K562 (cell line): ENCODE results near the gene CRYBA1. TPM values are rescaled to one million over a fixed set of nuclear protein-coding genes. Genes with fewer than 3 reads are reported as not detected.

Source experiments
- COPS2 ChIP-seq: fragments of 450-650 bp; conservative IDR thresholded peaks from 2 replicates; pipeline ENCODE4 v1.6.1; 2016; ENCODE audit warnings: mild to moderate bottlenecking, moderate library complexity
- EWSR1 ChIP-seq: fragments of 450-650 bp; IDR thresholded peaks from 2 replicates; pipeline ENCODE4 v1.6.1; 2018; ENCODE audit warnings: borderline replicate concordance, mild to moderate bottlenecking, low read depth, moderate library complexity; ENCODE audit not compliant: partially characterized antibody
- GATAD2A ChIP-seq: fragments of 450-650 bp; IDR thresholded peaks from 2 replicates; pipeline ENCODE4 v1.6.1; 2017
- JUNB ChIP-seq: fragments of 450-650 bp; formaldehyde crosslinking; conservative IDR thresholded peaks from 2 replicates; pipeline ENCODE4 v1.4.0; 2020; ENCODE audit warnings: mild to moderate bottlenecking
- MCM5 ChIP-seq: fragments of 450-650 bp; IDR thresholded peaks from 2 replicates; pipeline ENCODE4 v1.6.1; 2016; ENCODE audit warnings: low read depth
- RBBP5 ChIP-seq: fragments of 200-600 bp; sonication (generic); IDR thresholded peaks from 2 replicates; pipeline ENCODE4 v1.6.1; 2012; ENCODE audit warnings: borderline replicate concordance, mild to moderate bottlenecking, low read length, control low read depth, inconsistent platforms; ENCODE audit not compliant: insufficient read depth, poor library complexity, severe bottlenecking
- RFX1 ChIP-seq: fragments of 450-650 bp; IDR thresholded peaks from 2 replicates; pipeline ENCODE4 v1.6.1; 2016; ENCODE audit warnings: mild to moderate bottlenecking, moderate library complexity
- SNRNP70 ChIP-seq: fragments of 200-400 bp; formaldehyde crosslinking; optimal IDR thresholded peaks from 2 replicates; pipeline ENCODE3; 2017; ENCODE audit warnings: low read depth, low read length
- SREBF2 ChIP-seq: sonication (generic); formaldehyde crosslinking; IDR thresholded peaks from 2 replicates; pipeline ENCODE4 v1.4.0; 2020; ENCODE audit warnings: mild to moderate bottlenecking, missing genetic modification reagents
- SUPT5H ChIP-seq: fragments of 450-650 bp; IDR thresholded peaks from 2 replicates; pipeline ENCODE4 v1.6.1; 2016
- ZNF347 ChIP-seq: fragments of 450-650 bp; formaldehyde crosslinking; IDR thresholded peaks from 2 replicates; pipeline ENCODE4 v1.4.0; 2020; ENCODE audit warnings: low read depth, mild to moderate bottlenecking, moderate library complexity
- ZNF551 ChIP-seq: fragments of 250-450 bp; sonication (Bioruptor Pico); IDR thresholded peaks from 2 replicates; pipeline ENCODE4 v1.5.0; 2021; ENCODE audit warnings: mild to moderate bottlenecking, moderate library complexity
- ZNF75A ChIP-seq: fragments of 450-650 bp; formaldehyde crosslinking; IDR thresholded peaks from 2 replicates; pipeline ENCODE4 v1.4.0; 2020; ENCODE audit warnings: mild to moderate bottlenecking
- polyA plus RNA-seq, 8 experiments: library from polyadenylated mRNA; depleted of rRNA in 4 of 8; stranded (reverse) in 5 of 8; unstranded in 3 of 8; fragments of >200 nt; fragmentation: Nextera tagmentation in 2 of 8; fragmentation: Illumina TruSeq in 1 of 8; extraction: Ambion mirVana in 2 of 8; extraction: Trizol in 1 of 8; gene quantifications; 2 replicates each; pipeline versions ENCODE4 v1.2.1 to v1.2.3, GENCODE V29; 2011 to 2014; ENCODE audit warnings: inconsistent platforms in 1 of 8, missing spikeins in 1 of 8
- total RNA-seq, 7 experiments: library from RNA; depleted of rRNA in 6 of 7; stranded (reverse); fragments of >200 nt in 6 of 7; fragmentation: Illumina TruSeq in 2 of 7; extraction: Trizol in 2 of 7; gene quantifications; 2 replicates each; pipeline versions ENCODE4 v1.2.1 to v1.2.3, GENCODE V29; 2011 to 2021; ENCODE audit warnings: low replicate concordance in 1 of 7
- TF ChIP-seq, protein P1 (sequence below): fragments of 450-650 bp; IDR thresholded peaks from 2 replicates; pipeline ENCODE4 v1.6.1; 2016; ENCODE audit warnings: mild to moderate bottlenecking
- TF ChIP-seq, protein P2 (sequence below): fragments of 250-450 bp; sonication (Bioruptor Pico); IDR thresholded peaks from 2 replicates; pipeline ENCODE4 v1.8.0; 2022; ENCODE audit warnings: inconsistent platforms, mild to moderate bottlenecking, moderate library complexity, borderline replicate concordance
- TF ChIP-seq, protein P3 (sequence below): sonication (generic); formaldehyde crosslinking; IDR thresholded peaks from 2 replicates; pipeline ENCODE4 v1.8.0; 2022; ENCODE audit warnings: mild to moderate bottlenecking, missing genetic modification reagents
- TF ChIP-seq, protein P4 (sequence below): sonication (generic); formaldehyde crosslinking; IDR thresholded peaks from 2 replicates; pipeline ENCODE4 v1.8.1; 2023; ENCODE audit warnings: mild to moderate bottlenecking, missing genetic modification reagents
- TF ChIP-seq, protein P5 (sequence below): sonication (generic); formaldehyde crosslinking; IDR thresholded peaks from 2 replicates; pipeline ENCODE4 v1.9.0; 2022; ENCODE audit warnings: mild to moderate bottlenecking, missing genetic modification reagents
- TF ChIP-seq, protein P6 (sequence below): sonication (generic); IDR thresholded peaks from 2 replicates; pipeline ENCODE4 v1.6.1; 2016
- TF ChIP-seq, protein P7 (sequence below): fragments of 250-450 bp; sonication (Bioruptor Pico); IDR thresholded peaks from 2 replicates; pipeline ENCODE4 v1.8.0; 2021; ENCODE audit warnings: moderate library complexity, mild to moderate bottlenecking, inconsistent platforms

Gene CRYBA1
- total and polyA plus RNA-seq, 9 of the 15 experiments (the other 6 are each of a cell fraction or from before 2014, with no cell fraction given): not detected

DNA sequence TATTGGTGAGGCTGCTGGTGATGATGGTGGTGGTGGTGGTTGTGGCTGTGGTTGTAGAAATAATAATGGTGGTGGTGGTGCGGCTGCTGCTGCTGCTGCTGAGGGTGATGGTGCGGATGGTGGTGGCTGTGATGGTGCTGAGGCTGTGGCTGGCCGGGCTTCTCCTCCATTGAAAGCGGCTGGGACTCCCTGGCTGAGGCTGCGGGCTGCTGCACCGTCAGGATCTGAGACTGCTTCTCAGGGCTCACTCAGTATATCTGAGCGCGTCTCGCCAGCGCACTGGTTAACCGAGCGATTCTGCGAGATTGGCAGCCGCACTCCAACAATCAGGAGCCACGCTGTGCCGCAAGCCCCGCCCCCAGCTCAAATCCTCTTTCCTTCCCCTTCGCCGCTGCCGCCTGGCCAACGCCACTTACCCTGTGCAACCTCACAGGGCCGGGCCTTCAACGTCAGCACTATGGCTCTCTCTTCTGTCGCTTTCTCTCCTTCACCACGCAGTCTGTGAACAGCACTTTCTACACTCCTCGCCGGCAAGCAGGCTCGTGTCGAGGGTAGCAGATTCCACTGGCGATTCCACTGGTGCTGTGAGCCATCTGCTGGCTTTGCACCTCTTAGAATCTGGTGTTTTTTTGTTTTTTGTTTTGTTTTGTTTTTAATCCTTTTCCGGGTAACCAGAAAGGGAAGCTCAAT lies 47.4 kb downstream of the CRYBA1 start, which contains the start of gene NUFIP2 (continued):
- no peak for TF ChIP-seq EWSR1
- TF ChIP-seq GATAD2A: peak; percentile 74; the same call in 1 of the 2 replicates
- TF ChIP-seq RBBP5: peak; percentile 22
- no peak for TF ChIP-seq SREBF2 (CRISPR knock-in tag)
- TF ChIP-seq SUPT5H: peak; percentile 99
- no peak for TF ChIP-seq COPS2
- TF ChIP-seq, protein P1, sequence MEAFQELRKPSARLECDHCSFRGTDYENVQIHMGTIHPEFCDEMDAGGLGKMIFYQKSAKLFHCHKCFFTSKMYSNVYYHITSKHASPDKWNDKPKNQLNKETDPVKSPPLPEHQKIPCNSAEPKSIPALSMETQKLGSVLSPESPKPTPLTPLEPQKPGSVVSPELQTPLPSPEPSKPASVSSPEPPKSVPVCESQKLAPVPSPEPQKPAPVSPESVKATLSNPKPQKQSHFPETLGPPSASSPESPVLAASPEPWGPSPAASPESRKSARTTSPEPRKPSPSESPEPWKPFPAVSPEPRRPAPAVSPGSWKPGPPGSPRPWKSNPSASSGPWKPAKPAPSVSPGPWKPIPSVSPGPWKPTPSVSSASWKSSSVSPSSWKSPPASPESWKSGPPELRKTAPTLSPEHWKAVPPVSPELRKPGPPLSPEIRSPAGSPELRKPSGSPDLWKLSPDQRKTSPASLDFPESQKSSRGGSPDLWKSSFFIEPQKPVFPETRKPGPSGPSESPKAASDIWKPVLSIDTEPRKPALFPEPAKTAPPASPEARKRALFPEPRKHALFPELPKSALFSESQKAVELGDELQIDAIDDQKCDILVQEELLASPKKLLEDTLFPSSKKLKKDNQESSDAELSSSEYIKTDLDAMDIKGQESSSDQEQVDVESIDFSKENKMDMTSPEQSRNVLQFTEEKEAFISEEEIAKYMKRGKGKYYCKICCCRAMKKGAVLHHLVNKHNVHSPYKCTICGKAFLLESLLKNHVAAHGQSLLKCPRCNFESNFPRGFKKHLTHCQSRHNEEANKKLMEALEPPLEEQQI: no peak
- TF ChIP-seq, protein P2, sequence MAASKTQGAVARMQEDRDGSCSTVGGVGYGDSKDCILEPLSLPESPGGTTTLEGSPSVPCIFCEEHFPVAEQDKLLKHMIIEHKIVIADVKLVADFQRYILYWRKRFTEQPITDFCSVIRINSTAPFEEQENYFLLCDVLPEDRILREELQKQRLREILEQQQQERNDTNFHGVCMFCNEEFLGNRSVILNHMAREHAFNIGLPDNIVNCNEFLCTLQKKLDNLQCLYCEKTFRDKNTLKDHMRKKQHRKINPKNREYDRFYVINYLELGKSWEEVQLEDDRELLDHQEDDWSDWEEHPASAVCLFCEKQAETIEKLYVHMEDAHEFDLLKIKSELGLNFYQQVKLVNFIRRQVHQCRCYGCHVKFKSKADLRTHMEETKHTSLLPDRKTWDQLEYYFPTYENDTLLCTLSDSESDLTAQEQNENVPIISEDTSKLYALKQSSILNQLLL (CRISPR knock-in tag): 0 out of 2 replicates have a peak, but pooled peaks have one; percentile 48
- TF ChIP-seq, protein P3, sequence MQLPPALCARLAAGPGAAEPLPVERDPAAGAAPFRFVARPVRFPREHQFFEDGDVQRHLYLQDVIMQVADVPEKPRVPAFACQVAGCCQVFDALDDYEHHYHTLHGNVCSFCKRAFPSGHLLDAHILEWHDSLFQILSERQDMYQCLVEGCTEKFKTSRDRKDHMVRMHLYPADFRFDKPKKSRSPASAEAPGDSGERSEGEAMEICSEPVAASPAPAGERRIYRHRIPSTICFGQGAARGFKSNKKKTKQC (CRISPR knock-in tag): peak; percentile 46; the same call in 1 of the 2 replicates
- TF ChIP-seq ZNF347 (CRISPR knock-in tag): no peak; the same call in 1 of the 2 replicates
- TF ChIP-seq ZNF551 (CRISPR knock-in tag): no peak
- TF ChIP-seq, protein P4, sequence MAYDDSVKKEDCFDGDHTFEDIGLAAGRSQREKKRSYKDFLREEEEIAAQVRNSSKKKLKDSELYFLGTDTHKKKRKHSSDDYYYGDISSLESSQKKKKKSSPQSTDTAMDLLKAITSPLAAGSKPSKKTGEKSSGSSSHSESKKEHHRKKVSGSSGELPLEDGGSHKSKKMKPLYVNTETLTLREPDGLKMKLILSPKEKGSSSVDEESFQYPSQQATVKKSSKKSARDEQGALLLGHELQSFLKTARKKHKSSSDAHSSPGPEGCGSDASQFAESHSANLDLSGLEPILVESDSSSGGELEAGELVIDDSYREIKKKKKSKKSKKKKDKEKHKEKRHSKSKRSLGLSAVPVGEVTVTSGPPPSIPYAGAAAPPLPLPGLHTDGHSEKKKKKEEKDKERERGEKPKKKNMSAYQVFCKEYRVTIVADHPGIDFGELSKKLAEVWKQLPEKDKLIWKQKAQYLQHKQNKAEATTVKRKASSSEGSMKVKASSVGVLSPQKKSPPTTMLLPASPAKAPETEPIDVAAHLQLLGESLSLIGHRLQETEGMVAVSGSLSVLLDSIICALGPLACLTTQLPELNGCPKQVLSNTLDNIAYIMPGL (CRISPR knock-in tag): no peak
- 0 out of 2 replicates have a peak, but pooled peaks have one; percentile 16 for TF ChIP-seq ZNF75A (CRISPR knock-in tag)
- TF ChIP-seq, protein P5, sequence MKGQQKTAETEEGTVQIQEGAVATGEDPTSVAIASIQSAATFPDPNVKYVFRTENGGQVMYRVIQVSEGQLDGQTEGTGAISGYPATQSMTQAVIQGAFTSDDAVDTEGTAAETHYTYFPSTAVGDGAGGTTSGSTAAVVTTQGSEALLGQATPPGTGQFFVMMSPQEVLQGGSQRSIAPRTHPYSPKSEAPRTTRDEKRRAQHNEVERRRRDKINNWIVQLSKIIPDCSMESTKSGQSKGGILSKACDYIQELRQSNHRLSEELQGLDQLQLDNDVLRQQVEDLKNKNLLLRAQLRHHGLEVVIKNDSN: no peak
- no peak for TF ChIP-seq MCM5
- no peak for TF ChIP-seq SNRNP70
- no peak for TF ChIP-seq JUNB (CRISPR knock-in tag)
- TF ChIP-seq, protein P6, sequence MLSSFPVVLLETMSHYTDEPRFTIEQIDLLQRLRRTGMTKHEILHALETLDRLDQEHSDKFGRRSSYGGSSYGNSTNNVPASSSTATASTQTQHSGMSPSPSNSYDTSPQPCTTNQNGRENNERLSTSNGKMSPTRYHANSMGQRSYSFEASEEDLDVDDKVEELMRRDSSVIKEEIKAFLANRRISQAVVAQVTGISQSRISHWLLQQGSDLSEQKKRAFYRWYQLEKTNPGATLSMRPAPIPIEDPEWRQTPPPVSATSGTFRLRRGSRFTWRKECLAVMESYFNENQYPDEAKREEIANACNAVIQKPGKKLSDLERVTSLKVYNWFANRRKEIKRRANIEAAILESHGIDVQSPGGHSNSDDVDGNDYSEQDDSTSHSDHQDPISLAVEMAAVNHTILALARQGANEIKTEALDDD: peak; percentile 15; the same call in 1 of the 2 replicates
- no peak for TF ChIP-seq RFX1
- TF ChIP-seq, protein P7, sequence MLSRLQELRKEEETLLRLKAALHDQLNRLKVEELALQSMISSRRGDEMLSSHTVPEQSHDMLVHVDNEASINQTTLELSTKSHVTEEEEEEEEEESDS (CRISPR knock-in tag): no peak
